GM18858 (cell line): Measurements from ENCODE around the gene PRR33.

Experiments used
- ATAC-seq: cut with Tn5 transposase; IDR thresholded peaks from one replicate; pipeline ENCODE4 v1.9.1; 2021; ENCODE audit not compliant: unreplicated experiment

The PRR33 gene

DNA sequence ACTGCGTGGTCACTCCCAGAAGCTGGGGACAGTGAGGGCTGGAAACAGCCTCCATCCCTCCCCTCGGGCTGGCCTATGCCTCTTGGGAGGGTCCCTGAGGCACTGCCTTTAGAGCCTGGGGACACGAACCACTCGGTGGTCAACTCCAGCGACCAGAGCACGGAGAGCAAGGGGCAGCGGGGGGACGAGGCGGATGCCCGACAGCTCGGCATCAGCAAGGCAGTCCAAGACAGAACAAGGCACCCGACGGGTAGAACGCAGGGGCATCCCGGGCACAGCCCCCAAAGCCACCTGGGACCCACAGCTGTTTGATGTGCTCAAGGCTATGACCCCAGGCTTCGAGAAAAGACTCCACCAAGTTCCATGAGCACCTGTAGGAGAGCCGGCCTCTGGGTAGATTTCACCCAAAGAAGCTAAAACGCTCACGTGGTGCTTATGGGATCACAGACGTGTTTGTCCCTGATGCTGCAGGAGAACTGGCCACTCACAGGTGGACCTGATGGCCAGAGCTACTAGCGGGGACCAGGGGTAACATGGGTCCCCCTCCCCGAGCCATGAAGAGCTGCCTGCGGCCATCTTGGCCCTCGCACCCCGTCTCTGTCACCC is 39.3 kb downstream of the PRR33 start:
- ATAC-seq, result no peak

- no peak for ATAC-seq
Observed at GRCh38 chr11:1851468-1852180, 40.1 kb downstream of the PRR33 start.

GRCh38 chr11:1848640-1849430 is 42.9 kb downstream of the PRR33 start:
- ATAC-seq, result no peak

DNA sequence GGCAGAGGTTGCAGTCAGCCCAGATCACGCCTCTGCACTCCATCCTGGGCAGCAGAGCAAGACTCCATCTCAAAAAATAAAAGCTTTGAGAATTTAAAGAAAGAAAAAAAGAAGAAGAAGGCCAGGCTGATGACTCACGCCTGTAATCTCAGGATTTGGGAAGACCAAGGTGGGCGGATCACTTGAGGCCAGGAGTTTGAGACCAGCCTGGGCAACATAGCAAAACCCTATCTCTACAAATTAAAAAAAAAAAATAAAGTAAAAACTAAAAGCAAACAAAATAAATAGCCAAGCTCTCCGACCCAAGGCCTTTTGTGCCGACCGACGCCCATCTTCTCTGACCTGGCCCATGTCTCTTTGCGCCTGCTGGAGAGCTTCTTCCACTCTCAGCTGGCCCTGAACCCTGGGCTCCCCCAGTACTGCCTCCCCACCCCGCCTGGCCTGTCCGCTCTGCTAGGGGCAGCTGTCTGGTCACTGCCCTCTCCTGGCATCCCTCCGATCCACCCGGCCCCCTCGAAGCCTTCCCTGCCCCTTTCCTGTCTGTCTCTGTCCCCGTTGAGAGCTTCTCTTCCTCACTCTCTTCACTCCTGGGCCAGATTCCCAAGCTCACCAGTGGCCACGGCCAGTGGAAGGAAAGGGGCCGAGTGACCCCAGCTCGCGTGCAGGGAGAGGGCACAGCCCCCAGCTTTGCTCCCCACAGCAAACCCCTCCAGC is 43.6 kb downstream of the PRR33 start:
- no peak for ATAC-seq

- ATAC-seq, result no peak
Observed at GRCh38 chr11:1847006-1847735, 44.5 kb downstream of the PRR33 start.

GRCh38 chr11:1846453-1846932 is 45.2 kb downstream of the PRR33 start:
- no peak for ATAC-seq

DNA sequence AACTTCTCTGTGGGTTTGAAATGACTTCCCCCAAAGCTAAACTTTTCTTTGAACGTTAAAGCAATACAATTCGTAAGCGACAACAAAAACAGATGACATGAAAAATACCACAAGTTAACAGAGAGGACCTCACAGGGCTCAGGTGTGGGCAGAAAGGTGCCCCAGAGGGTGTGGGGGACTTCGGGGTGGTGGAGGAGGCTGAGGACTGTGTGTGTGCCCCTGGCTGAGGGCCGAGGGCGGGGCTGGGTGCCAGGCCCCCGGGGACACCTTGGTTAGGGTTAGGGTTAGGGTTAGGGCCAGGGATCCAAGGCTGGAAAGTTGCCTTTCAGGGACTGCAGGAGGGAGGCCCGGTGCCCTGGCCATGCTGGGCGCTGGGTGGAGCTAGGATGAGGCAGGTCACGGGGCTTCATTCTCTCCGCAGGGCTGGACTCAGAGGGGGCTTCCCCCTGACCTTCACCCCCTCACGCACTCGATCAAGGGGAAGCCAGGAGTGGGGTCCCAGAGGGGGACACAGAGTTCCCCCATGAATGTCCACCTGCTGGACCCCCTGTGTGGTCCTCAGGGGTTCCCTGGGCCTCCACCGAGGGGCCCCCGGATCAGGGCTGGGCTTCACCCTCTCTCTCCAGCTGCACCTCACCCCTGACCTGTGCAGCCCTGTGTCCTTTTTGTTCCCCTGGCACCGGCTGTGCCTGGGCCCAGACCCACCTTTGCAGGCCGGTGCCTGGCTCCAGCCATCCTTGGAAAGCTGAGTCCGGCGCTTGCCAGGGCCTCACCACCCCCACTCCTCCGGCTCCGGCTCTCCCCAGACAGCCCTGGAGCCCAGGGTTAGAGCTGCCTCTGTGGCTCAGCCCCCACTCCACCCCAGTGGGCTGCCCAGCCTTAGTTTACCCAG is 45.9 kb downstream of the PRR33 start:
- no peak for ATAC-seq

DNA sequence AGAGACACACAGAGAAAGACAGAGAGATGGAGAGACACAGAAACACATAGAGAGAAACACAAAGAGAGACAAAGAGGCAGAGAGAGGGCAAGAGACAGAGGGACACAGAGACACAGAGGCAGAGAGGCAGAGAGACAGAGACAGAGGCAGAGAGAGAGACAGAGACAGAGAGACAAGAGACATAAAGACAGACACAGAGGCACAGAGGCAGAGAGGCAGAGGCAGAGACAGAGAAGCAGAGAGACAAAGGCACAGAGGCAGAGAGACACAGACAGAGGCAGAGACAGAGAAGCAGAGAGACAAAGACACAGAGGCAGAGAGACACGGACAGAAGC is 46.6 kb downstream of the PRR33 start:
- ATAC-seq, result no peak

DNA sequence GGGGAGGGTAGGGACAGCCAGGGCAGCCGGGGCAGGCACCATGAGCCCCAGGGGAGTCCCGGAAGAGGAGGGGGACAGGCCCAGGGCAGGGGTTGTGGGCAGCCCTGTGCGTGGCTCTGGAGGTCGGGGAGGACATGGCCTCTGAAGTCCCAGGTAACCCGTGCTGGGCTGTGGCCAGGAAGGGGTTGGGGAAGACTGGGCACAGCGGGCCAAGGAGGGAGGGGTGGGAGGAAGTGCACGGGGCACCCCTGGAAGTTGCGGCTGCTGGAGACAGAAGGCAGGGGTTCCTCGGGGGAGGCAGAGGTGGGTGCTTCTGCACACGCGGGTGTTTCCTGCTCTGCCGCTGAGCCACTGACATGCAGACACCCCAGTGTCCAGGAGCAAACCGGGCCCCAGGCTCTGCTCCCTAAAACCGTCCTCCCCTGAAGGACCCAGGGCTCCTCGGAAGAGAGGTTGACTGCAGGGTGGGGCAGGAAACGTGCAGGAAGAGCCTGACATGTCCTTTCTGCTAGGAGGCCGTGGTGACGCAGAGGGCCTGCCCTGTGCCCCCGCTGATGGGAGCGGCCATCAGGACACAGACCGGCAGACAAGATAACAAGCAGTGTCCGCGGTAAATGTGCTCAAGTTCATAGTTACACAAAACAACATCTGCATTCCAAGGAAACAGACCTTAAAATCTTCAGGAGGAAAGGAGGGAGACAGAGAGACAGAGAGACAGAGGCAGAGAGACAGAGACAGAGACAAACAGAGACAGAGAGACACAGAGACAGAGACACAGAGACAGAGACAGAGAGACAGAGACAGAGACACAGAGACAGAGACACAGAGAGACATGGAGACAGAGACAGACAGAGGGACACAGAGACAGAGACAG is 47.2 kb downstream of the PRR33 start:
- no peak for ATAC-seq

DNA sequence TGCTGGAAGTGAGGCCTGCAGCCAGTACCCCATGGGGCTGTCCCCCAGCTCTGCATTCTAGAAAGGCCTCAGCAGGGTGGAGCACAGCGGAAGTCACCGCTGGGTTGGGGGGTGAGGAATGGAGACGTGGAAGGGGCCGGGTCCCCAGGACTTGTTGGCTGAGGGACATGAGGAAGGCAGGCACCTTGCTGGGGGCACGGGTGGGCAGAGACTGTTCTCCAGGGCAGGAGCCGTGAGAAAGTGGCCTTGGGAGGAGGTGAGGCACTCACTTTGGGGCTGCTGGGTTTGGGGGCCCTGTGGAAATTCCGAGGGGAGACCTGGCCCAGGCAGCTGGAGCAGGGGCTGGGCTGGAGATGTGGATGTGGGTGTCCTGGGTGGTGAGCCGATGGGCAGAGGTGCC is 47.9 kb downstream of the PRR33 start:
- ATAC-seq, result no peak

DNA sequence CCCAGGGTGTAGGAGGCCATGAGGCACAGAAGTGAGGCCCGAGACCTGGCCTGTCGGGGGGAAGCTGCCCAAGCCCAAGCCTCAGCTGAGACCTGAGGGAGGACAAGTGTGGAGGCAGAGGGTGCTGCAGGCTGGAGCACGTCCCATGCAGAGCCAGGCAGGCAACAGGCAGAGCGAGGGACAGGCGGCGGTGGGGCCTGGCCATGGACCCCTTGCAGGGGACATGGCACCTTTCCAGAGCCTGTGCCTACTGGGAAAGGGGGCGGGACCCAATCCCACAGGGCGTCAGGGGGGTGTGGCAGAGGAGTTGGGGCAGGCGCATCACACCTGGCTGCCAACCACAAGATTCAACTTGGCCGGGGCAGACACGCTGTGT is 48.6 kb downstream of the PRR33 start:
- no peak for ATAC-seq

DNA sequence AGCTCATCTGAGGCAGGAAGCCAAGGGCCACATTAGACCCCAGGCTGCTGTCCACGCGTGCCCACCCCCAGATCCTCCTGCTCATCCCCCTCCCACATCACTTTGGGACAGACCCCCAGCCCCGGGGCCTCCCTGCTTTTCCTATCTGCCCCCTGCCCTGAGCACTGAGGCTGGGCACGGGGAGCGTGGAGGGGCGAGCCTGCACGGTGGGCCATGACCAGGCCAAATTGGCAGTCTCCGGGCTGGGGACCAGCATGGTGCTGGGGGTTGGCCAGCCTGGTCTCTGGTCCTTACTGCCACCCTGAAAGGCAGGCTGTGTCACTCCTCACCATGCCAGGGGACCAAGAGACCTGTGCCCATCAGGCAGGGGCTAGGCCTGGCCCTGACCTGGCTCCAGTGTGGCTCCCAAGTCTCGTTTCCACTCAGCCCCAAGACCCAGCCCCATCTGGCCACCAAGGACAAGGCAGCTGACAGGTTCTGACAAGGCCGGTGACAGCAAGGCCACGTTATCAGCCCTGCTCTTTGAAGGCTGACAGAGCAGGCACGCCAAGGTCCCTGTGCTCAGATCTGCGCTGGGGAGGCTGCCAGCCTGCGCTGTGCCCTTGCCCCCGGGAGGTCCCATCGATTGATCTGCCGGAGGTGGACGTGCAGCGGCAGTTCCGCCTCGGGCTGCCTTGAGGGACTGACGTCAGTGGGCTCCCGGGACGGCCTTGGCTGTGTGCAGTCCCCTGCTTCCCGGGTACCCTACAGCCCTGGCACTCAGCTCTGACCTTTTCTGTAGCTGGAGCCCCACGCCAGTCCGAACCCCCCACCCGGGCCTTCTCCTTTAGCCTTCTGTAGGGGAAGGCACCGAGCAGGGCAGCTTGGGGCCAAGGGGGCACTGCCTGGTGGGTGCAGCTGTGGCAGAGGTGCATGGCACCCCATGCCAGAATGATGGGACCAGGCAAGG is 49.3 kb downstream of the PRR33 start:
- ATAC-seq, result no peak

DNA sequence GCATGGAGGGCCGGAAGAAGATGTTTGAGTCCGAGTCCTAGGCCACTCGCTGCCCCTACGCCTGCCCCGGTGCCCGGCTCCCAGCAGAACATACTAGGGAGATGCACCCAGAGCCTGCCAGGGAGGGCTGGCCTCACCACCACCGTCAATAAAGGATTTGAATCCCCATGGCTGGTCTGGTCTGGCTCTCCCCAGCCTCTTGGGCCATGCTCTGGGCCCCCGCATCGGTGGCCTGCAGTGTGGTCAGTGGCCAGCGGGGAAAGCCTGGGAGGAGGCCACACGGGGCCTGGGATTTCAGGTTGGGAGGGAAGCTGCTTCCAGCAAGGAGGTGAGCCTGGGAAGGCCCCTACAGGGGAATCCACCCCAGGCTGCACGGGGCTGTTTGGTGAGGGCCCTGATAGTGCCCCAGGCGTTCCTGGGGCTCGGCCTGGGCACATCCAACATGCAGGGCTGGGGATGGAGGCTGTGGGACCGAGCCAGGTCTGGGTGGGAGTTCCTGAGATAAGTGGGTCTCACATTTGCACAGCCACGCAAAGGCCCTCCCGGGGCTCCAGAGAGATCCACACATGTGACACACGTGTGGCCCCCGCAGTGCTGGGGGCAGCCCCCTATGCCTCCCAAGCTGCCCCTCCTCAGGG is 50.1 kb downstream of the PRR33 start:
- no peak for ATAC-seq

DNA sequence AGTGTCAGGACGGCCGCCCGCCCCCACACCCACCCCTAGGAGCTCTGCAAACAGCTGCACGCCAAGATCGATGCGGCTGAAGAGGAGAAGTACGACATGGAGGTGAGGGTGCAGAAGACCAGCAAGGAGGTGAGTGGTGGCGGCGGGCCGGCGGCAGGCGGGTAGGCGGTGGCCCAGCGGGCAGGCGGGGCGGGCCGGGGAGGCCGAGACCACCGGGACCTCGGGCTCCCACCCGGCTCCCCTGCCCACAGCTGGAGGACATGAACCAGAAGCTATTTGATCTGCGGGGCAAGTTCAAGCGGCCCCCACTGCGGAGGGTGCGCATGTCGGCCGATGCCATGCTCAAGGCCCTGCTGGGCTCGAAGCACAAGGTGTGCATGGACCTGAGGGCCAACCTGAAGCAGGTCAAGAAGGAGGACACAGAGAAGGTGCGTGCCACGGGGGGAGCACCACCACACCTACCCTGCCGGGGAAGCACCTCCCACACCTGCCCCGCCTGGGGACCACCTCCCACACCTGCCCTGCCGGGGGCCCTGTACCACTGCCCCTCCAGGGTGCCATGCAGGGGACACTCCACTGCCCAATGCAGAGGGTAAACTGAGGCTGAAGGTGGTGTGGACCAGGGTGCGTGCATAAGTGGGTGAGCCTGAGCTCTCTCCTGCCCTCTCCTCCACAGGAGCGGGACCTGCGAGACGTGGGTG is 50.8 kb downstream of the PRR33 start:
- no peak for ATAC-seq

DNA sequence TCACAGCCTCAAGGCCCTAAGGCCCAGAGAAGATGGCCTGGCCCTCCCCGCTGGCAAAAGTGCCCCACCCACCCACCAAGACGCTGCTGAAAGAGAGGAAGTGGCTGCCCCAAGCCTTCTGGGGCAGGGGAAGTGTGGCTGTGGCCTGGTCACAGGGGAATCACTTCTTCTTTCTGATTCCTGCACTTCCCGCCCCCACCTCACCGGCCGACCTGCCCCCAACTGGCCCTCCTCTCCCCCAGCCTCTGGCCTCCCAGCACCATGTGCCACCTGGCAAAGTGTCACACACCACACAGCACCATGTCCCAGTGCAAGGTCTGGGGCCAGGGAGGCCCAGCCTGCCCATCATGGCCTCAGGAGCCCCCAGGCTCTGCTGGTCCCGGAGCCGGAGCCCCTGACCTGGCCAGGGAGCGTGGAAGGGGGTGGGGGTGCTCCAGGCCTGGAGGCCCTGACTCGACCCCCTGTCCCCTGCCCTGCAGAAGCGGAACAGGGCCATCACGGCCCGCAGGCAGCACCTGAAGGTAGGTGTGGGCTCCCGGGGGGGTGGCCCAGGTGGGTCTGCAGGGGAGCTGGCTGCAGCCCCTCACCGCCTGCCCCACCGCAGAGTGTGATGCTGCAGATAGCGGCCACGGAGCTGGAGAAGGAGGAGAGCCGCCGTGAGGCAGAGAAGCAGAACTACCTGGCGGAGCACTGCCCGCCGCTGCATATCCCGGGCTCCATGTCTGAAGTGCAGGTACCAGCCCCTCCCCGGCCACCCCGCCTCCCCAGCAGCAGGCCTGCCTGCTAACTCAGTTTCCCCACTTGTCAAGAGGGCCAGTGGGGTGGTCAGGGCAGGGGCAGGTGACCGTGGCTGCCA is 51.5 kb downstream of the PRR33 start:
- ATAC-seq, result no peak
